DOHH2 (cell line): ENCODE data around the gene IMMP2L.

ENCODE experiments used
- CTCF ChIP-seq: fragments of 200-600 bp; sonication (generic); IDR thresholded peaks from one replicate; pipeline ENCODE4 v1.5.1; 2014; ENCODE audit warnings: antibody characterized with exemption, mild to moderate bottlenecking, low read depth, low read length; ENCODE audit not compliant: poor library complexity, severe bottlenecking
- EZH2phosphoT487 ChIP-seq: fragments of 200-600 bp; sonication (generic); IDR thresholded peaks from 2 replicates; pipeline ENCODE4 v1.6.1; 2017; ENCODE audit warnings: borderline replicate concordance, mild to moderate bottlenecking, antibody characterized with exemption, low read length, moderate library complexity, mixed read lengths

GRCh38 chr7:111235709-111236108, 326.6 kb downstream of the IMMP2L start:
- TF ChIP-seq EZH2phosphoT487 = no peak
- no peak for TF ChIP-seq CTCF
